ENCODE data around the gene KRTAP10-1.
"Not testable (repeated sequence)": the region's sequence is repeated elsewhere in the genome, so short reads cannot be mapped to it uniquely, and the experiment has no call there.

Gene KRTAP10-1

GRCh38 chr21:44569861-44570517 lies 30.0 kb upstream of the KRTAP10-1 start:
- DNase-seq: no peak

- DNase-seq: no peak
Measured at GRCh38 chr21:44568667-44569556, 28.9 kb upstream of the KRTAP10-1 start.

GRCh38 chr21:44568261-44568660 lies 28.3 kb upstream of the KRTAP10-1 start:
- no peak for DNase-seq

GRCh38 chr21:44567481-44568171 lies 27.6 kb upstream of the KRTAP10-1 start:
- no peak for DNase-seq

- DNase-seq: no peak
Measured at GRCh38 chr21:44566403-44566802, 26.4 kb upstream of the KRTAP10-1 start.

- no peak for DNase-seq
Measured at GRCh38 chr21:44564886-44565598, 25.0 kb upstream of the KRTAP10-1 start.

- no peak for DNase-seq
Measured at GRCh38 chr21:44564099-44564498, 24.1 kb upstream of the KRTAP10-1 start.

GRCh38 chr21:44558695-44559094 lies 18.7 kb upstream of the KRTAP10-1 start, which contains the start of gene KRTAP10-3:
KRTAP10-3 (minus strand) TSS chr21:44558795; CDS start chr21:44558715, 80 bp downstream.
- no peak for DNase-seq

GRCh38 chr21:44558329-44558675 lies 18.3 kb upstream of the KRTAP10-1 start:
- DNase-seq: not testable (repeated sequence)

- DNase-seq: no peak
Measured at GRCh38 chr21:44557491-44558328, 17.7 kb upstream of the KRTAP10-1 start.

- no peak for DNase-seq
Measured at GRCh38 chr21:44556879-44557278, 16.9 kb upstream of the KRTAP10-1 start.

GRCh38 chr21:44555200-44555875 lies 15.3 kb upstream of the KRTAP10-1 start:
- DNase-seq: no peak

- DNase-seq: no peak
Measured at GRCh38 chr21:44552681-44553080, 12.7 kb upstream of the KRTAP10-1 start.

- no peak for DNase-seq
Measured at GRCh38 chr21:44552136-44552535, 12.1 kb upstream of the KRTAP10-1 start.

GRCh38 chr21:44551340-44551961 lies 11.5 kb upstream of the KRTAP10-1 start, which contains the start of gene KRTAP10-2:
KRTAP10-2 (minus strand) TSS chr21:44551505; CDS start chr21:44551458, 47 bp downstream.
- no peak for DNase-seq

GRCh38 chr21:44550807-44551206 lies 10.8 kb upstream of the KRTAP10-1 start:
- no peak for DNase-seq

GRCh38 chr21:44550285-44550684 lies 10.3 kb upstream of the KRTAP10-1 start:
- not testable (repeated sequence) for DNase-seq

GRCh38 chr21:44549525-44550211 lies 9.7 kb upstream of the KRTAP10-1 start:
- no peak for DNase-seq

- no peak for DNase-seq
Measured at GRCh38 chr21:44548922-44549321, 8.9 kb upstream of the KRTAP10-1 start.

- no peak for DNase-seq
Measured at GRCh38 chr21:44548381-44548780, 8.4 kb upstream of the KRTAP10-1 start.

Measured in activated CD4-positive, alpha-beta T cell treated with anti-CD3 and anti-CD28 coated beads, Interleukin-2, amount 50 U/mL, for 1 hour (primary cell).